Smooth muscle cell (in vitro differentiated cells): ENCODE results near the gene SPACA5B. TPM values are rescaled to one million over a fixed set of nuclear protein-coding genes. Genes with fewer than 3 reads are reported as not detected.
A peak's percentile ranks its signal among the peaks of the same experiment; 100 is the strongest.
"Not testable (repeated sequence)": the region's sequence is repeated elsewhere in the genome, so short reads cannot be mapped to it uniquely, and the experiment has no call there.

Experiments used
- DNase-seq: peaks from one replicate; lab custom pipeline; 2025; ENCODE audit not compliant: unreplicated experiment; lab: John Stamatoyannopoulos, UW
- H2AFZ ChIP-seq: fragments of 200-600 bp; sonication (generic); 2 replicates; pipeline ENCODE4 v1.6.0; 2016; ENCODE audit warnings: antibody characterized with exemption, low read depth, mild to moderate bottlenecking
- H3F3A ChIP-seq: fragments of 200-600 bp; sonication (generic); 2 replicates; pipeline ENCODE4 v1.6.0; 2017; ENCODE audit warnings: antibody characterized with exemption, low read depth
- H3K27ac ChIP-seq: fragments of 200-600 bp; sonication (generic); 2 replicates; pipeline ENCODE4 v1.5.1; 2016; ENCODE audit warnings: low read depth, mild to moderate bottlenecking
- H3K27me3 ChIP-seq: fragments of 200-600 bp; sonication (generic); 2 replicates; pipeline ENCODE4 v1.6.1; 2016; ENCODE audit warnings: low read depth, mild to moderate bottlenecking
- H3K36me3 ChIP-seq: fragments of 200-600 bp; sonication (generic); 2 replicates; pipeline ENCODE4 v1.5.1; 2016; ENCODE audit warnings: low read depth
- H3K4me1 ChIP-seq: fragments of 200-600 bp; sonication (generic); 2 replicates; pipeline ENCODE4 v1.5.1; 2016; ENCODE audit warnings: low read depth
- H3K4me2 ChIP-seq: fragments of 200-600 bp; sonication (generic); 2 replicates; pipeline ENCODE4 v1.6.0; 2016; ENCODE audit warnings: mild to moderate bottlenecking
- H3K4me3 ChIP-seq: fragments of 200-600 bp; sonication (generic); 2 replicates; pipeline ENCODE4 v1.5.1; 2016; ENCODE audit warnings: mild to moderate bottlenecking
- H3K79me2 ChIP-seq: fragments of 200-600 bp; sonication (generic); 2 replicates; pipeline ENCODE4 v1.6.0; 2016; ENCODE audit warnings: low read depth, mild to moderate bottlenecking
- H3K9ac ChIP-seq: fragments of 200-600 bp; sonication (generic); 2 replicates; pipeline ENCODE4 v1.6.0; 2016; ENCODE audit warnings: low read depth
- H3K9me3 ChIP-seq: fragments of 200-600 bp; sonication (generic); replicated peaks from 2 replicates; pipeline ENCODE4 v1.5.1; 2016; ENCODE audit warnings: low read depth
- H4K20me1 ChIP-seq: fragments of 200-600 bp; sonication (generic); 2 replicates; pipeline ENCODE4 v1.6.0; 2016; ENCODE audit warnings: low read depth
- WGBS: methylation state at CpG from one replicate; pipeline ENCODE4 v1.1.7; 2016; ENCODE audit warnings: low lambda C conversion rate; 5-methylcytosine and 5-hydroxymethylcytosine counted together
- polyA plus RNA-seq: library from polyadenylated mRNA; unstranded; fragments of >200 nt; fragmentation: Nextera tagmentation; extraction: Ambion mirVana; gene quantifications from 2 replicates; pipeline ENCODE4 v1.2.1, GENCODE V29; 2016
- total RNA-seq: library from RNA; depleted of rRNA; stranded (reverse); fragments of >200 nt; gene quantifications from 2 replicates; pipeline ENCODE4 v1.2.3, GENCODE V29; 2014
- TF ChIP-seq, protein P1 (sequence below): fragments of 200-600 bp; sonication (generic); IDR thresholded peaks from 2 replicates; pipeline ENCODE4 v1.5.1; 2017; ENCODE audit warnings: borderline replicate concordance, mild to moderate bottlenecking, antibody characterized with exemption; ENCODE audit not compliant: insufficient read depth, poor library complexity, severe bottlenecking

SPACA5B gene
- total RNA-seq: not detected in 2 replicates
- polyA plus RNA-seq: not detected in 2 replicates

DNA sequence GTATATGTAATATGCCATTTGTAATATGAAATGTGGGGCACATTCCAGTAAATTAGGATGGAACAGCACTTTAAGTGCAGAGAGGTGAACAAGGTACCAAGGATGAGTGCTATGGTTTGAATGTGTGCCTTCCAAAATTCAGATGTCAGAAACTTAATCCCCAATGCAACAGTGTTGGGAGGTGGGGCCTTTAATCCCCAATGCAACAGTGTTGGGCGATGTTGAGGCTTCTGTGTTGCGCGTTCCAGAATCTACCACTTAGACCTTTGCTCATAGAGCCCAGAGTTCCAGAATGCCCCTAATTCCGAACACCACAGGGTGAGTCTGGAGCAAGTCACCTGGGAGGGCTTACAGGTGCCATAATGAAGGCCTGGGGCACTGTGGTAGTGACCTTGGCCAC lies at the start of gene SPACA5B:
SPACA5B (plus strand) TSS at position 301 of the 400 bp plus-strand sequence; CDS start at position 363, 62 bp downstream.
- not testable (repeated sequence) for H3K9me3 ChIP-seq, H3K27ac ChIP-seq, H4K20me1 ChIP-seq, H3K4me1 ChIP-seq, H3K27me3 ChIP-seq, H2AFZ ChIP-seq, H3K36me3 ChIP-seq, H3K9ac ChIP-seq, H3F3A ChIP-seq, H3K4me2 ChIP-seq, H3K4me3 ChIP-seq, H3K79me2 ChIP-seq, DNase-seq
- WGBS: no CpG with 5 or more reads among the region's 4 CpGs

DNA sequence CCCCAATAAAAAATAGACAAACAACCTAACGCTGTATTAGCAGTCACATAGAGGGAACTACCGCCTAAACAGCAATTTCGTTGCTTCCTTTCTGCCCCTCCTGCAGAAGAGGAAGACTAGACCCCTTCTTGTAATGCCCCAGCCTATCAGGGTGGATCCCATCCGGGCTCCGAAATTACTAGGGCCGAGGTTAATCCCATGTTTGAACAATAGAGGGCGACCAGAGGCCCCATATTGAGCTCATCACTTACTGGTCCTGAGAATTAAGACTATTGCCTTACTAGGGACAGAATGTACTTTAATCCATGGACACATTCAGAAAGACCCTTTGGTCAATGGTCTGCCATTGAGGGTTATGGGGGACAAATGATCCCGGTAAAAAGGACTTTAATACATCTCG lies 47.2 kb upstream of the SPACA5B start:
- H3K36me3 ChIP-seq: no peaks in the 10 kb centered on the region
- H3K9me3 ChIP-seq: peaks cover 3% of the 10 kb centered on the region
- TF ChIP-seq, protein P1, sequence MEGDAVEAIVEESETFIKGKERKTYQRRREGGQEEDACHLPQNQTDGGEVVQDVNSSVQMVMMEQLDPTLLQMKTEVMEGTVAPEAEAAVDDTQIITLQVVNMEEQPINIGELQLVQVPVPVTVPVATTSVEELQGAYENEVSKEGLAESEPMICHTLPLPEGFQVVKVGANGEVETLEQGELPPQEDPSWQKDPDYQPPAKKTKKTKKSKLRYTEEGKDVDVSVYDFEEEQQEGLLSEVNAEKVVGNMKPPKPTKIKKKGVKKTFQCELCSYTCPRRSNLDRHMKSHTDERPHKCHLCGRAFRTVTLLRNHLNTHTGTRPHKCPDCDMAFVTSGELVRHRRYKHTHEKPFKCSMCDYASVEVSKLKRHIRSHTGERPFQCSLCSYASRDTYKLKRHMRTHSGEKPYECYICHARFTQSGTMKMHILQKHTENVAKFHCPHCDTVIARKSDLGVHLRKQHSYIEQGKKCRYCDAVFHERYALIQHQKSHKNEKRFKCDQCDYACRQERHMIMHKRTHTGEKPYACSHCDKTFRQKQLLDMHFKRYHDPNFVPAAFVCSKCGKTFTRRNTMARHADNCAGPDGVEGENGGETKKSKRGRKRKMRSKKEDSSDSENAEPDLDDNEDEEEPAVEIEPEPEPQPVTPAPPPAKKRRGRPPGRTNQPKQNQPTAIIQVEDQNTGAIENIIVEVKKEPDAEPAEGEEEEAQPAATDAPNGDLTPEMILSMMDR: peak; percentile 44
- no peaks in the 10 kb centered on the region for H3F3A ChIP-seq
- H4K20me1 ChIP-seq: no peaks in the 10 kb centered on the region
- H2AFZ ChIP-seq: no peak overlapping the region
- H3K27me3 ChIP-seq: no peaks in the 10 kb centered on the region
- no peak overlapping the region for H3K27ac ChIP-seq
- no peak overlapping the region for H3K4me2 ChIP-seq
- no peaks in the 10 kb centered on the region for H3K79me2 ChIP-seq
- H3K4me3 ChIP-seq: no peak overlapping the region
- no peak for DNase-seq
- no peaks in the 10 kb centered on the region for H3K4me1 ChIP-seq
- WGBS: 44% methylated on average over 9 of the region's 9 CpGs
- no peak overlapping the region for H3K9ac ChIP-seq

DNA sequence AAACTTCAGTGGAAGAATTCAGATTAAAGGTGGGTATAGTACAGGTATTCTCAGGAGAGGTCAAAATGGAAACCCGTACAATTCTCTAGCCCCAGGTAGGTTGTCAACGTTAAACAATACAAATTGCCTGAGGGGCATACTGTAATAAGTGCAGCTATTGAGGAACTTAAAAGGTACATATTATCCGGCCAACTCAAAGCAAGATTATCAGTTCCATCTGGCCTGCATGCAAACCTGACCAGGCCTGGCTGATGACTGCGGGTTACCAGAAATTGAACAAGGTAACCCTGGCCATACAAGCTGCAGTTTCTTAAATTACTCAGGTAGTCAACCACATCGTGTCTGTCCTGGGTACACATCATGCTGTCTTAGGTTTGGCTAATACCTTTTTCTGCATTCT lies 46.7 kb upstream of the SPACA5B start:
- WGBS: 63% methylated on average over 5 of the region's 5 CpGs
- Histone ChIP-seq H3K27ac (no peak overlapping the region), H3K4me3 (no peak overlapping the region), H3K4me2 (no peak overlapping the region), H3K27me3 (no peaks in the 10 kb centered on the region), H2AFZ (no peak overlapping the region), H3K4me1 (no peaks in the 10 kb centered on the region), H3F3A (no peaks in the 10 kb centered on the region), H4K20me1 (no peaks in the 10 kb centered on the region), H3K9me3 (peaks cover 3% of the 10 kb centered on the region), H3K36me3 (no peaks in the 10 kb centered on the region), H3K9ac (no peak overlapping the region), H3K79me2 (no peaks in the 10 kb centered on the region)
- DNase-seq: no peak
- TF ChIP-seq, protein P1: no peak

DNA sequence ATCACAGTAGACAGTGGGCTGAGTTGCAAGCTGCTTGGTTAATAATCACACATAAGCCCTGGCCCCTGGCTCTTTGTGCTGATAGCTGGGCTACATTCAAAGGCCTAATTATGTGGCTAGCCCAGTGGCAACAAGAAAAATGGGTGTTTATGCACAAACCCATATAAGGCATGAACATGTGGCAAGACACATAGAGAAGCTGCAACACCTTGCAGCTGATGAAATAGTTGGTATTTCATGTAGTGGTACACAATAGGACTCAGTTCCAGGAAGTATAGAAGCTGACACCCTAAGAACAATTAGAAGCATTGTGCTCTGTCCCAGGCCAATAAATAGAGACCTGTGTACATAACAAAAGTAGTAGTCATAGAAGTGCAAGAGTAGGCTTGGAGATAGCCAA lies 44.3 kb upstream of the SPACA5B start:
- H3K9me3 ChIP-seq: no peaks in the 10 kb centered on the region
- no peak overlapping the region for H3K27ac ChIP-seq
- TF ChIP-seq, protein P1: no peak
- no peaks in the 10 kb centered on the region for H3K4me1 ChIP-seq
- no peak overlapping the region for H3K4me3 ChIP-seq
- H3K36me3 ChIP-seq: no peaks in the 10 kb centered on the region
- H3K27me3 ChIP-seq: no peaks in the 10 kb centered on the region
- no peaks in the 10 kb centered on the region for H3K79me2 ChIP-seq
- H4K20me1 ChIP-seq: no peaks in the 10 kb centered on the region
- no peaks in the 10 kb centered on the region for H3F3A ChIP-seq
- H3K4me2 ChIP-seq: no peak overlapping the region
- H3K9ac ChIP-seq: no peak overlapping the region
- DNase-seq: no peak
- no peak overlapping the region for H2AFZ ChIP-seq
